ENCODE data around the gene IER5L. TPM values are rescaled to one million over a fixed set of nuclear protein-coding genes. Genes with fewer than 3 reads are reported as not detected.

Gene IER5L
- total and polyA plus RNA-seq, 9 of the 15 experiments (the other 6 are each of a cell fraction or from before 2014, with no cell fraction given): 0.14 to 11.9 (median 0.52) TPM

DNA sequence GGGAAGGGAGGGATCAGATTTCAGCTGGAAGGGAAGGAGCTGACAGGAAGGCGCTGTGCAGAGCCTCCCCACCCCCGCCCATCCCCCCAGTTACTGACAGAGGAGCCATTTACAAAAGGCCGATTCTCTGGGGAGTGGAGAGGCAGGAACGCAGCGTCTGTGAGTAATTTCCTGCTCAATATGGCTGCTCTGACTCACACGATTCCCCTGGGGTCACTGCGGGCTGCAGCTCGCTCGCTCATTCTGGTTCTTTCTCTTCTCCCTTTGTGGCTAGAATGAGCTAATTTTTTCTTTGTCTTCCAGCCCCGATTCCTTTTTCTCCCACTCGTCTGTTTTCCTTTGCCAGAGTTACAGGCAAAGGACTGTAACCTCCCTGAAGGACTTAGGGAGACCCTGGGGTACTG is 38.1 kb downstream of the IER5L start (continued):
- TF ChIP-seq, protein P1, sequence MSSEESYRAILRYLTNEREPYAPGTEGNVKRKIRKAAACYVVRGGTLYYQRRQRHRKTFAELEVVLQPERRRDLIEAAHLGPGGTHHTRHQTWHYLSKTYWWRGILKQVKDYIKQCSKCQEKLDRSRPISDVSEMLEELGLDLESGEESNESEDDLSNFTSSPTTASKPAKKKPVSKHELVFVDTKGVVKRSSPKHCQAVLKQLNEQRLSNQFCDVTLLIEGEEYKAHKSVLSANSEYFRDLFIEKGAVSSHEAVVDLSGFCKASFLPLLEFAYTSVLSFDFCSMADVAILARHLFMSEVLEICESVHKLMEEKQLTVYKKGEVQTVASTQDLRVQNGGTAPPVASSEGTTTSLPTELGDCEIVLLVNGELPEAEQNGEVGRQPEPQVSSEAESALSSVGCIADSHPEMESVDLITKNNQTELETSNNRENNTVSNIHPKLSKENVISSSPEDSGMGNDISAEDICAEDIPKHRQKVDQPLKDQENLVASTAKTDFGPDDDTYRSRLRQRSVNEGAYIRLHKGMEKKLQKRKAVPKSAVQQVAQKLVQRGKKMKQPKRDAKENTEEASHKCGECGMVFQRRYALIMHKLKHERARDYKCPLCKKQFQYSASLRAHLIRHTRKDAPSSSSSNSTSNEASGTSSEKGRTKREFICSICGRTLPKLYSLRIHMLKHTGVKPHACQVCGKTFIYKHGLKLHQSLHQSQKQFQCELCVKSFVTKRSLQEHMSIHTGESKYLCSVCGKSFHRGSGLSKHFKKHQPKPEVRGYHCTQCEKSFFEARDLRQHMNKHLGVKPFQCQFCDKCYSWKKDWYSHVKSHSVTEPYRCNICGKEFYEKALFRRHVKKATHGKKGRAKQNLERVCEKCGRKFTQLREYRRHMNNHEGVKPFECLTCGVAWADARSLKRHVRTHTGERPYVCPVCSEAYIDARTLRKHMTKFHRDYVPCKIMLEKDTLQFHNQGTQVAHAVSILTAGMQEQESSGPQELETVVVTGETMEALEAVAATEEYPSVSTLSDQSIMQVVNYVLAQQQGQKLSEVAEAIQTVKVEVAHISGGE (CRISPR knock-in tag; IDR thresholded peaks at IDR 0.05): peak; percentile 29 to 93 (median 86); a peak in 3 of 6 replicates
- TF ChIP-seq, protein P2, sequence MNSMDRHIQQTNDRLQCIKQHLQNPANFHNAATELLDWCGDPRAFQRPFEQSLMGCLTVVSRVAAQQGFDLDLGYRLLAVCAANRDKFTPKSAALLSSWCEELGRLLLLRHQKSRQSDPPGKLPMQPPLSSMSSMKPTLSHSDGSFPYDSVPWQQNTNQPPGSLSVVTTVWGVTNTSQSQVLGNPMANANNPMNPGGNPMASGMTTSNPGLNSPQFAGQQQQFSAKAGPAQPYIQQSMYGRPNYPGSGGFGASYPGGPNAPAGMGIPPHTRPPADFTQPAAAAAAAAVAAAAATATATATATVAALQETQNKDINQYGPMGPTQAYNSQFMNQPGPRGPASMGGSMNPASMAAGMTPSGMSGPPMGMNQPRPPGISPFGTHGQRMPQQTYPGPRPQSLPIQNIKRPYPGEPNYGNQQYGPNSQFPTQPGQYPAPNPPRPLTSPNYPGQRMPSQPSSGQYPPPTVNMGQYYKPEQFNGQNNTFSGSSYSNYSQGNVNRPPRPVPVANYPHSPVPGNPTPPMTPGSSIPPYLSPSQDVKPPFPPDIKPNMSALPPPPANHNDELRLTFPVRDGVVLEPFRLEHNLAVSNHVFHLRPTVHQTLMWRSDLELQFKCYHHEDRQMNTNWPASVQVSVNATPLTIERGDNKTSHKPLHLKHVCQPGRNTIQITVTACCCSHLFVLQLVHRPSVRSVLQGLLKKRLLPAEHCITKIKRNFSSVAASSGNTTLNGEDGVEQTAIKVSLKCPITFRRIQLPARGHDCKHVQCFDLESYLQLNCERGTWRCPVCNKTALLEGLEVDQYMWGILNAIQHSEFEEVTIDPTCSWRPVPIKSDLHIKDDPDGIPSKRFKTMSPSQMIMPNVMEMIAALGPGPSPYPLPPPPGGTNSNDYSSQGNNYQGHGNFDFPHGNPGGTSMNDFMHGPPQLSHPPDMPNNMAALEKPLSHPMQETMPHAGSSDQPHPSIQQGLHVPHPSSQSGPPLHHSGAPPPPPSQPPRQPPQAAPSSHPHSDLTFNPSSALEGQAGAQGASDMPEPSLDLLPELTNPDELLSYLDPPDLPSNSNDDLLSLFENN (IDR thresholded peaks at IDR 0.05; ENCODE audit: low read depth in 2 of 2, low read length in 2 of 2): peak in 1 of 2 experiments; percentile 19; a peak in 1 of 4 replicates
- TF ChIP-seq ZNF75A (CRISPR knock-in tag; IDR thresholded peaks at IDR 0.05) (no peak), FOSL1 (tag; conservative IDR thresholded peaks at IDR 0.05) (peak; percentile 93), DPF2 (IDR thresholded peaks at IDR 0.05) (peak; percentile 80), ATF4 (CRISPR knock-in tag; IDR thresholded peaks at IDR 0.05) (peak; percentile 24; the same call in 1 of the 2 replicates), EP300 (IDR thresholded peaks at IDR 0.05; ENCODE audit: low read length) (peak; percentile 67), SMARCE1 (IDR thresholded peaks at IDR 0.05) (peak; percentile 62; the same call in 1 of the 2 replicates), ETV1 (tag; conservative IDR thresholded peaks at IDR 0.05; ENCODE audit: low read depth) (peak; percentile 80), TEAD4 (IDR thresholded peaks at IDR 0.05; ENCODE audit: low read length) (peak; percentile 69), TEAD4 (CRISPR knock-in tag; IDR thresholded peaks at IDR 0.05; ENCODE audit: borderline replicate concordance) (no peak), HMG20A (CRISPR knock-in tag; conservative IDR thresholded peaks at IDR 0.05) (no peak), JUN (IDR thresholded peaks at IDR 0.05; ENCODE audit: borderline replicate concordance, low read depth, low read length) (peak; percentile 50; the same call in 1 of the 2 replicates), JUN (CRISPR knock-in tag; IDR thresholded peaks at IDR 0.05; ENCODE audit: borderline replicate concordance) (no peak; the same call in 1 of the 2 replicates)
- TF ChIP-seq, protein P3, sequence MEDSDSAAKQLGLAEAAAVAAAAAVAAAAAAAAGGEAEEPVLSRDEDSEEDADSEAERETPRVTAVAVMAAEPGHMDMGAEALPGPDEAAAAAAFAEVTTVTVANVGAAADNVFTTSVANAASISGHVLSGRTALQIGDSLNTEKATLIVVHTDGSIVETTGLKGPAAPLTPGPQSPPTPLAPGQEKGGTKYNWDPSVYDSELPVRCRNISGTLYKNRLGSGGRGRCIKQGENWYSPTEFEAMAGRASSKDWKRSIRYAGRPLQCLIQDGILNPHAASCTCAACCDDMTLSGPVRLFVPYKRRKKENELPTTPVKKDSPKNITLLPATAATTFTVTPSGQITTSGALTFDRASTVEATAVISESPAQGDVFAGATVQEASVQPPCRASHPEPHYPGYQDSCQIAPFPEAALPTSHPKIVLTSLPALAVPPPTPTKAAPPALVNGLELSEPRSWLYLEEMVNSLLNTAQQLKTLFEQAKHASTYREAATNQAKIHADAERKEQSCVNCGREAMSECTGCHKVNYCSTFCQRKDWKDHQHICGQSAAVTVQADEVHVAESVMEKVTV (CRISPR knock-in tag; IDR thresholded peaks at IDR 0.05): peak; percentile 29; the same call in 1 of the 2 replicates
- TF ChIP-seq, protein P4, sequence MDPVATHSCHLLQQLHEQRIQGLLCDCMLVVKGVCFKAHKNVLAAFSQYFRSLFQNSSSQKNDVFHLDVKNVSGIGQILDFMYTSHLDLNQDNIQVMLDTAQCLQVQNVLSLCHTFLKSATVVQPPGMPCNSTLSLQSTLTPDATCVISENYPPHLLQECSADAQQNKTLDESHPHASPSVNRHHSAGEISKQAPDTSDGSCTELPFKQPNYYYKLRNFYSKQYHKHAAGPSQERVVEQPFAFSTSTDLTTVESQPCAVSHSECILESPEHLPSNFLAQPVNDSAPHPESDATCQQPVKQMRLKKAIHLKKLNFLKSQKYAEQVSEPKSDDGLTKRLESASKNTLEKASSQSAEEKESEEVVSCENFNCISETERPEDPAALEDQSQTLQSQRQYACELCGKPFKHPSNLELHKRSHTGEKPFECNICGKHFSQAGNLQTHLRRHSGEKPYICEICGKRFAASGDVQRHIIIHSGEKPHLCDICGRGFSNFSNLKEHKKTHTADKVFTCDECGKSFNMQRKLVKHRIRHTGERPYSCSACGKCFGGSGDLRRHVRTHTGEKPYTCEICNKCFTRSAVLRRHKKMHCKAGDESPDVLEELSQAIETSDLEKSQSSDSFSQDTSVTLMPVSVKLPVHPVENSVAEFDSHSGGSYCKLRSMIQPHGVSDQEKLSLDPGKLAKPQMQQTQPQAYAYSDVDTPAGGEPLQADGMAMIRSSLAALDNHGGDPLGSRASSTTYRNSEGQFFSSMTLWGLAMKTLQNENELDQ (CRISPR knock-in tag; IDR thresholded peaks at IDR 0.05; ENCODE audit: borderline replicate concordance): no peak

Measured in K562 (cell line).